GOT3 (cell line): ENCODE data around the gene KIRREL1.

Source experiments
- DNase-seq: peaks from one replicate; lab custom pipeline; 2025; ENCODE audit warnings: mixed read lengths; lab: John Stamatoyannopoulos, UW

Gene KIRREL1

GRCh38 chr1:157975228-157975950, 18.1 kb upstream of the KIRREL1 start:
- no peak for DNase-seq

DNA sequence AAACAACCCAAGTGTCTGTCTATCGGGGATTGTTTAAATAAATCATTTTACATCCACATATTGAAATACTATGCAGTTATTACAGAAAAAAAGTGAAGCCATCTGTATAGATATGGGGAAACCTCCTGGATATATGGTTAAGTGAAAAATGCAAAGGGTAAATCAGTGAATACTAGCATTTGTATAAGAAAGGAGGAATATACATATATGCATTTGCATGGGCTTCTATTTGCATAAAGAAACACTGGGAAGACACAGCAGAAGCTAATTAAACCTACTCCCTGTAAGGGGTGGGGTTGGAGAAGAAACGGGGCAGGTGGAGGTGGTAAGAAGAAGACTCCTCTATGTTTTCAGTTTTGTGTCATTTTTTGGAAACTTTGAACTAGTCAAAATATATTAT, 16.6 kb upstream of the KIRREL1 start:
- DNase-seq, result no peak

GRCh38 chr1:157978586-157979403, 14.7 kb upstream of the KIRREL1 start:
- no peak for DNase-seq

GRCh38 chr1:157982136-157982535, 11.3 kb upstream of the KIRREL1 start:
- no peak for DNase-seq

DNA sequence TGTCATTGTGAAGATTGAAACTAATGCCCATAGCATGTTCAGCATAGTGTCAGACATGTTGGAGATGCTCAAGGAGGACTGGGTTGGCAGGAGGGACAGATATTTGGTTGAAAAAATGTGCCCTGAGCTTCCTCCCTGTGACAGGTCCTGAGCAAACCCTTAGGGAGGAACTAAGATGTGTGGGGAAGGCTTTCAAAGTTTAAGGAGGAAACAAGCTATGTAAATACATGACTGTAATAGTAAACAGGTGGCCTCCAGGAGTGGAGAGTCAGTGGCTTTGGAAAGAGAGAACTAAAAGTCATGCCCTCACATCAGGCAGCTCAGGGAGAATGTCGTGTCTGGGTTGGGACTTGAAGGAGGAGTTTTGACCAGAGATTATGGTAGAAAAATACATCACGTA, 9.7 kb upstream of the KIRREL1 start:
- DNase-seq, result no peak

- DNase-seq, result no peak
Observed at GRCh38 chr1:157984469-157984868, 9.0 kb upstream of the KIRREL1 start.

DNA sequence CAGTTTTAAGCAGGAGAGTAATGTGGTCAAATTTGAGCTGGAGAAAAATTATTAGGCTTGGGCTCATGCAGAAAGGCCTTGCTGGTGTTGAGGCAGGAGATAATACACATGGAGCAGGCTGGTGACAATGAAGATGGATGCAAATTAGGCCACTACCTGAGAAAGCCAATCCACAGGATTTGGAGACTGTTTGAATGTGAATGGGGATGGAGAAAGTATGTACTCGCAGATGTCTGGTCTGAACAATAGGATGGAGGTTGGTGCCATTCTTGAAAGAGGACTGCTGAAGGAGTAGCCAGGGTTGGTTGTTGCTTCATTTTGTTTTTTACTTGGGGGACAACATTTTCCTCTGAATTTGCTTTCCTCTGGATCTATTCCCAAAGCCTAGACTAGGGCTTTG, 8.0 kb upstream of the KIRREL1 start:
- no peak for DNase-seq

GRCh38 chr1:157988002-157988401, 5.4 kb upstream of the KIRREL1 start:
- no peak for DNase-seq

DNA sequence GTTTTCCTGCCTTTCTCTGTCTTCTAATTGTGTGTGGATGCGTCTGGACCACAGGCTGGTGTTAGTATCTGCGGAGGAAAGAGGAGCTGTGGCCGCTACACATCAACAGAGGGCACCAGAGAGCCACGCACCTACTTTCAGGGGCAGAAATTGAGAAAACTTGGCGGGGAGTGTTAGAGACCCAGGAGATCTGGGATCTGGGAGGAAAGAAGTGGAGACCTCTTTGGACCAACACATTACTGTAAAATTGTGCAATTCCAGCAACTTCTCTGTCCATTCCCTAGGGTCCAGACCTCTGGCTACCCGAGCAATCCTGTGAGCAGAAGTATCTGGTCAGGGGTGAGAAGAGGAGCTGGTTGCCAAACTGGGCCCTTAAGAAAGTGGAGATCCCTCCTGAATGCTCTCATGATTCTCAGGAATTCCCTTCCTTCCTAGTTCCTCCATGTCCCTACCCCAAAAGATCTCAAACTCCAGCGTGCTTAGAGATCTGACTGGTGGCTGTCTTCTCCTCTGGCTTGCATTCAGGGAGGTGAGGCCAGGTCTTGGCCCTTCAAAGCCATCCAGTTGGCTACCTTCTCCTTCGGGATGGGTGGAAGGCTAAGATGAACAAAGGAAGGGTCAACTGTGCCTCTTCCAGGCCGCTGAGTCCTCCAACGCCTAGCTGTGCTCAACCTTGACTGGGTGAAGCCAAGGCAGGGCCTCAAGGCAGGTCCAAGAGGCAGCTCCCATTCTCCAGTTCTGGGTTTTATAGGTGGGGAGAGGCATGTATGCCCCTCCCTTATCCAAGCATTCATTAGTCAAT, 1.2 kb upstream of the KIRREL1 start:
- no peak for DNase-seq

GRCh38 chr1:157992833-157993146, 655 bp upstream of the KIRREL1 start:
- no peak for DNase-seq

DNA sequence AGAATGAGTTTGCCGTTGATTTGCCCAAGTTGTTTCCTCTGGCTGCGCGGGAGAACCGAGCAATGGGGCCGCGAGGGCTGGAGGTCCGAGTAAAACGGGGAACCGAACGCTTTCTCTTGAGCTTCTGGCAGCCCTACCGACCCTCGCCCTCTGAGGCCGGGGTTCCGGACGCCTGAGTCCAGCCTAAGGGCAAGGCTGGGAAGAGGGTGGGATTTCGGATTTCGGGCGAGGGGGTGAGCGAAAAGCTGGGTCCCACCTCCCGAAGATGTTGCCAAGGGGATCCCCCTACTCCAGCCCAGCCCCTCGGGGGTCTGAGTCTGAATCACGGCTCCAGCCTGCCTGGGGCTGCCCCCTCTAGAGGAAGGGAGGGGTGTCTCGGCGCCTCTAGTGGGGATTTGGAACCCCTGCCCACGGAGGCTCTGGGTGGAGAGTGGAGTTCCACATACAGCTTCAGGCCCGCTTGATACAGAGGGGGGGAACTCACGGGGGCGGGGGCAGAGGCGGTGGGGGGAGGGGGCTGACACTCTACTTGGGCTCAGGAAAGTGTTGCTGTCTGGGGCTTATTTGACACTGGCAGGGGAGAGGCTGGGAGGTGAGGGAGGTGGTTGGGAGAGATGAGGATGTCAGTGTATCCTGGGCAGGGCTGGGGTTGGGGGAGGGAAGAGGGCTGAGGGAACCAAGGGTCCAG, 617 bp downstream of the KIRREL1 start:
- no peak for DNase-seq

- no peak for DNase-seq
Observed at GRCh38 chr1:157994704-157995582, 1.5 kb downstream of the KIRREL1 start.

GRCh38 chr1:157995583-157996169, 2.2 kb downstream of the KIRREL1 start:
- no peak for DNase-seq

DNA sequence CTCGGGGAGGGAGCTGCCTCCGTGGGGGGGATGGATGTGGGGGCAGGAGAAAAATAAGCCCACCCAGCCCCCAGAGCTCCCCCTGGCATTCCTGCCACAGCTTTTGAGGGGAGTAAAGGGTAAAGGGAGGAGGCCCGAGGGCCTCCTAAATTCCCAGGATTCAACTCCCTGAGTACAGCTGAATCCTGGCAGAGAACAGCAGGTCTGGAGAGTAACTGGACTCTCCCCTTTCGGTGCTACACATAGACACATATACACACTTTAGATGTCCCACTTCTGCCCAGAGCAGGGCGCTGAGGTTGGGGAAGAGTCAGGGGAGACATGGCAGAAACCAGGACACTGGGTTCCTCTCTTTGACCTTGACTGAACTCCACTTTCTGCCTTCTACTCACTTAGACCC, 3.0 kb downstream of the KIRREL1 start:
- no peak for DNase-seq

DNA sequence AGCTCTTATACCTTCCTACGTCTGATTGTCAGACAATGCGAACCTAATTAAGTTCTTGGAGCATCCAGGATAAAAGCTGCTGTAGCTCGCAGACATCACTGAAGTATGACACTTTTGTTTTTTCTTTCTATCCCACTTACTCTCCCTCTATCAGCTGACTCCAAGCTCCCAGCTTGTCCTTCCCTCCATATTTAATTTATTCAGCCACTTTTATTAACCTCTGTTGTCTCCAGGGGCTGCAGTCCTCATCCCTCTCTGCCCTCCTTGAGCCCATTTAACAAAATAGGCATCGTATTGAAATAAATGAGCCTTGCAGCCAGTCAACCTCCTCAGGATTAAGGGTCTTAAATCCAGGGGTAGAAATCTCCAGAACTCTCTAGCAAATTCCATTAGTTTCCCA, 7.1 kb downstream of the KIRREL1 start:
- DNase-seq, result no peak

- no peak for DNase-seq
Observed at GRCh38 chr1:158002022-158002630, 8.7 kb downstream of the KIRREL1 start.

DNA sequence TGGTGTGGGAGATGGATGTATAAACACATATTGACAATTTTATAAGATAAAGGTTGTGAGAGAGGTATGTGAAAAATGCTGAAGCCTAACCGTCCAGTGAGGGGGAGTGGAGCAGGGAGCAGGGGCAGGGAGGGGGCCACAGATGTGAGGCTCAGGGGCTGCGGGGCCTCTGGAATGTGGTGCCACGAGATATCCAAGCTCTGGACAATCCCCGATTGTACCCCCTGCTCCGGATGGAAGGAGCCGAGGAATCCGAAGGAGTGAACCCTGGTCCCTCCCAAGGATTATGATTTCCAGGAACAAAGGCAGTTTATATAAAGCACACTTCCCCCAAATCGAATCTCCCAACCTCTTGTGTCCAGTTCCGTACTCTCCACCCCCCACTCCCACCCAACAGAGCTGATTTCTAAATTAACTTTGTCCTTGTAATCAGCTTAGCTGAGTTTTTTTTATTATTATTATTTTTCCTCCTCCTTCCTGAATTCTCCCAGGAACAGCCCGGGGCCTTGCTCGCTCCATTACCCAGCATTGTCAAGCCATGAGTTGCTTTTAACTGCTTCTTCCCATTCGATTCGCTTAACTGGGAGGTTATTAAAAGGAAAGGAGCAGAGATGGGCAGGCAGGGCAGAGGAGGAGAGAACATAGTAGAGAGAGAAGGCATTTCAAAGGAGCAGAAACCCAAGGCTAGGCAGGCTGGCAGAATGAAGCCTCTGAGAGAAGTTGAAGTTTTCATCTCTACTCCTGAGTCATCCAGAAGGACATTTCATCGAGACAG, 9.4 kb downstream of the KIRREL1 start:
- DNase-seq, result no peak

DNA sequence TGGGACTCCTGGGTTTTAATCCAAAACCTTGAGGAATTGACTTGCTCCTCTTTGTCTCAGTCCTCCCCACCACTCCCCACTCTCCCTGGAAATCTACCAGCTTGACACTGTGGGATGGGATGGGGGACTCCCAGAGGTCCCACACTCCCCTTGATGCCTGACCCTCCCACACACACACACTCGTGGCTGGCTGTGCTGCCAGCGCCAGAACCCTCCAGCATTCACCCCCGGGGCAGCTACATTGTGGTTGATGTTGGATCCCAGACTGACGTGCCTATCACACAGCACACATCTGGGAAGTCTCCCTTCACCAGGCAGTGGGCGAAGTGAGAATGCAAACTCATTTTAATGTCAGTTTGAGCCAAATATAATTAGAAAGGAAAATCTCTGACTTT, 10.0 kb downstream of the KIRREL1 start:
- DNase-seq, result no peak

GRCh38 chr1:158005224-158005623, 11.8 kb downstream of the KIRREL1 start:
- DNase-seq, result no peak

- no peak for DNase-seq
Observed at GRCh38 chr1:158007180-158007579, 13.7 kb downstream of the KIRREL1 start.
